Uterus (tissue), 2 donors: ENCODE data around the gene METAP1.
"Not testable (repeated sequence)": the region's sequence is repeated elsewhere in the genome, so short reads cannot be mapped to it uniquely, and the experiment has no call there.

Source experiments
- POLR2A ChIP-seq, 2 donors: fragments of 450-650 bp; IDR thresholded peaks; one replicate each; pipeline ENCODE4 v1.6.1; 2016; ENCODE audit warnings: antibody characterized with exemption in 2 of 2, mild to moderate bottlenecking in 1 of 2, moderate library complexity in 1 of 2
- TF ChIP-seq, protein P1 (sequence below), 4 experiments: fragments of 200-600 bp in 2 of 4; fragments of 450-650 bp in 2 of 4; sonication (generic) in 2 of 4; IDR thresholded peaks; one replicate each; pipeline ENCODE4 v1.5.1; 2016 to 2019; ENCODE audit warnings: antibody characterized with exemption in 4 of 4, mild to moderate bottlenecking in 2 of 4, moderate library complexity in 1 of 4

GRCh38 chr4:98992835-98993234, 2.7 kb upstream of the METAP1 start:
- TF ChIP-seq, protein P1, sequence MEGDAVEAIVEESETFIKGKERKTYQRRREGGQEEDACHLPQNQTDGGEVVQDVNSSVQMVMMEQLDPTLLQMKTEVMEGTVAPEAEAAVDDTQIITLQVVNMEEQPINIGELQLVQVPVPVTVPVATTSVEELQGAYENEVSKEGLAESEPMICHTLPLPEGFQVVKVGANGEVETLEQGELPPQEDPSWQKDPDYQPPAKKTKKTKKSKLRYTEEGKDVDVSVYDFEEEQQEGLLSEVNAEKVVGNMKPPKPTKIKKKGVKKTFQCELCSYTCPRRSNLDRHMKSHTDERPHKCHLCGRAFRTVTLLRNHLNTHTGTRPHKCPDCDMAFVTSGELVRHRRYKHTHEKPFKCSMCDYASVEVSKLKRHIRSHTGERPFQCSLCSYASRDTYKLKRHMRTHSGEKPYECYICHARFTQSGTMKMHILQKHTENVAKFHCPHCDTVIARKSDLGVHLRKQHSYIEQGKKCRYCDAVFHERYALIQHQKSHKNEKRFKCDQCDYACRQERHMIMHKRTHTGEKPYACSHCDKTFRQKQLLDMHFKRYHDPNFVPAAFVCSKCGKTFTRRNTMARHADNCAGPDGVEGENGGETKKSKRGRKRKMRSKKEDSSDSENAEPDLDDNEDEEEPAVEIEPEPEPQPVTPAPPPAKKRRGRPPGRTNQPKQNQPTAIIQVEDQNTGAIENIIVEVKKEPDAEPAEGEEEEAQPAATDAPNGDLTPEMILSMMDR (IDR thresholded peaks at IDR 0.05) = not testable (repeated sequence)
- TF ChIP-seq POLR2A (IDR thresholded peaks at IDR 0.05) = not testable (repeated sequence)
